Activated CD8-positive, alpha-beta memory T cell treated with anti-CD3 and anti-CD28 coated beads for 36 hours (primary cell): ENCODE data around the gene PNMA8B. TPM values are rescaled to one million over a fixed set of nuclear protein-coding genes. Genes with fewer than 3 reads are reported as not detected.

Experiments used
- CTCF ChIA-PET: fragments of 350-600 bp; sonication (Branson Sonifier 250); formaldehyde crosslinking; loops from one replicate; lab custom pipeline; 2021; ENCODE audit warnings: antibody characterized with exemption; lab: Charles Lee
- POLR2A ChIA-PET: fragments of 350-600 bp; sonication (Branson Sonifier 250); formaldehyde crosslinking; loops from one replicate; lab custom pipeline; 2021; ENCODE audit warnings: antibody characterized with exemption; lab: Charles Lee
- total RNA-seq, 2 experiments: library from RNA; stranded (reverse); gene quantifications; one replicate each; pipeline ENCODE4 v1.2.3, GENCODE V29; 2021

PNMA8B gene
- total RNA-seq, 2 experiments from 2014 or later = 0.08 TPM; not detected in 1

GRCh38 chr19:46442808-46443450, 52.7 kb downstream of the PNMA8B start:
- ChIA-PET CTCF (interaction anchor here (0.6 to 0.7 kb wide), 2 partner anchors 46 to 1324 kb away, joined by 3 to 4 read pairs; no protein-coding TSS in a partner anchor), POLR2A (no interaction called here)

GRCh38 chr19:46441866-46442265, 53.8 kb downstream of the PNMA8B start:
- ChIA-PET POLR2A (no interaction called here), CTCF (interaction anchor here (0.6 kb wide), 1 partner anchor 45 kb away, joined by 4 read pairs; no protein-coding TSS in a partner anchor)

Other genes starting within 250 kb of the PNMA8B start
- not detected for gene HIF3A, start 198.8 kb downstream of the PNMA8B start, total RNA-seq
- 100 to 1,000 TPM; 135 to 136 TPM for gene PPP5C, start 148.8 kb downstream of the PNMA8B start, total RNA-seq
- gene CCDC8, start 82.3 kb downstream of the PNMA8B start, total RNA-seq = not detected
- gene PNMA8C, start 66.9 kb downstream of the PNMA8B start, total RNA-seq = not detected
- 1 to 10 TPM; 1.1 to 1.2 TPM for gene PNMA8A, start 24.3 kb downstream of the PNMA8B start, total RNA-seq
- 100 to 1,000 TPM; 454 to 460 TPM for gene CALM3, start 105.5 kb upstream of the PNMA8B start, total RNA-seq
- gene PTGIR, start 129.2 kb upstream of the PNMA8B start, total RNA-seq = 10 to 100 TPM; 24.2 to 24.8 TPM
- 10 to 100 TPM in 1 of 2 experiments, 1 to 10 TPM in 1; 8.6 to 12.2 TPM for gene GNG8, start 140.3 kb upstream of the PNMA8B start, total RNA-seq
- gene DACT3, start 165.3 kb upstream of the PNMA8B start, total RNA-seq = 1 to 10 TPM; 1.8 to 2.0 TPM
- 10 to 100 TPM; 60.5 to 65.2 TPM for gene PRKD2, start 221.2 kb upstream of the PNMA8B start, total RNA-seq